NCI-H2029 (cell line): ENCODE measurements around the gene KCNJ6.
"Not testable (repeated sequence)": the region's sequence is repeated elsewhere in the genome, so short reads cannot be mapped to it uniquely, and the experiment has no call there.

Experiments used
- DNase-seq: peaks from one replicate; lab custom pipeline; 2025; lab: John Stamatoyannopoulos, UW

Gene KCNJ6

GRCh38 chr21:37916310-37917051 lies at the start of gene KCNJ6:
Gene KCNJ6, minus strand, starts transcription at chr21:37916457. Its CDS starts 75,775 bp downstream, at chr21:37840682.
- DNase-seq = peak; percentile 40

- no peak for DNase-seq
These were observed 49.0 kb upstream of the KCNJ6 start for GRCh38 chr21:37965088-37965805.

GRCh38 chr21:37958537-37958936 lies 42.3 kb upstream of the KCNJ6 start:
- no peak for DNase-seq

GRCh38 chr21:37956772-37957171 lies 40.5 kb upstream of the KCNJ6 start:
- no peak for DNase-seq

GRCh38 chr21:37945036-37945435 lies 28.8 kb upstream of the KCNJ6 start:
- no peak for DNase-seq

GRCh38 chr21:37944496-37944895 lies 28.2 kb upstream of the KCNJ6 start:
- no peak for DNase-seq

GRCh38 chr21:37940691-37941090 lies 24.4 kb upstream of the KCNJ6 start:
- no peak for DNase-seq

GRCh38 chr21:37939838-37940237 lies 23.6 kb upstream of the KCNJ6 start:
- DNase-seq = no peak

GRCh38 chr21:37939251-37939650 lies 23.0 kb upstream of the KCNJ6 start:
- no peak for DNase-seq

- DNase-seq = no peak
These were observed 21.4 kb upstream of the KCNJ6 start for GRCh38 chr21:37937668-37938067.

- DNase-seq = no peak
These were observed 19.9 kb upstream of the KCNJ6 start for GRCh38 chr21:37936010-37936785.

GRCh38 chr21:37932936-37933335 lies 16.7 kb upstream of the KCNJ6 start:
- DNase-seq = no peak

GRCh38 chr21:37927711-37928110 lies 11.5 kb upstream of the KCNJ6 start:
- no peak for DNase-seq

GRCh38 chr21:37921091-37921490 lies 4.8 kb upstream of the KCNJ6 start:
- no peak for DNase-seq

GRCh38 chr21:37920302-37920701 lies 4.0 kb upstream of the KCNJ6 start:
- not testable (repeated sequence) for DNase-seq

- no peak for DNase-seq
These were observed 1.4 kb upstream of the KCNJ6 start for GRCh38 chr21:37917612-37918011.

GRCh38 chr21:37915941-37916309 lies 332 bp downstream of the KCNJ6 start:
- peak; percentile 38 for DNase-seq

- peak; percentile 3 for DNase-seq
These were observed 753 bp downstream of the KCNJ6 start for GRCh38 chr21:37915497-37915911.

- no peak for DNase-seq
These were observed 3.6 kb downstream of the KCNJ6 start for GRCh38 chr21:37912616-37913015.

GRCh38 chr21:37909936-37910335 lies 6.3 kb downstream of the KCNJ6 start:
- DNase-seq = no peak

GRCh38 chr21:37908691-37909090 lies 7.6 kb downstream of the KCNJ6 start:
- no peak for DNase-seq

- DNase-seq = no peak
These were observed 9.2 kb downstream of the KCNJ6 start for GRCh38 chr21:37907076-37907475.

- DNase-seq = no peak
These were observed 11.0 kb downstream of the KCNJ6 start for GRCh38 chr21:37905291-37905690.
